Brain microvascular endothelial cell (primary cell): ENCODE measurements around the gene PRELP.

ENCODE experiments used
- DNase-seq: peaks from one replicate; pipeline ENCODE4 v3.0.0-alpha.2; 2020
- H3K27ac ChIP-seq: fragments of 250-450 bp; sonication (Bioruptor Pico); 2 replicates; pipeline ENCODE4 v1.5.1; 2020; ENCODE audit warnings: mild to moderate bottlenecking, moderate library complexity
- H3K27me3 ChIP-seq: fragments of 250-450 bp; sonication (Bioruptor Pico); replicated peaks from 2 replicates; pipeline ENCODE4 v1.5.1; 2020; ENCODE audit warnings: mild to moderate bottlenecking
- H3K36me3 ChIP-seq: fragments of 250-450 bp; sonication (Bioruptor Pico); replicated peaks from 2 replicates; pipeline ENCODE4 v1.5.1; 2020; ENCODE audit warnings: mild to moderate bottlenecking
- H3K4me3 ChIP-seq: 2 replicates; pipeline ENCODE4 v1.5.1; 2011; ENCODE audit warnings: low read depth, mild to moderate bottlenecking, control low read depth, low read length, moderate library complexity
- in situ Hi-C: cut with HindIII; loops from 2 replicates; pipeline ENCODE4 v1.10.0; 2017; ENCODE audit warnings: low sequenced_read_pairs, low pct_ligation_motif_present
- TF ChIP-seq, protein P1 (sequence below): IDR thresholded peaks from 2 replicates; pipeline ENCODE4 v1.5.1; 2011; ENCODE audit warnings: low read depth, mild to moderate bottlenecking, moderate library complexity, low read length, control low read depth, inconsistent platforms; ENCODE audit errors: missing control alignments

Gene PRELP

DNA sequence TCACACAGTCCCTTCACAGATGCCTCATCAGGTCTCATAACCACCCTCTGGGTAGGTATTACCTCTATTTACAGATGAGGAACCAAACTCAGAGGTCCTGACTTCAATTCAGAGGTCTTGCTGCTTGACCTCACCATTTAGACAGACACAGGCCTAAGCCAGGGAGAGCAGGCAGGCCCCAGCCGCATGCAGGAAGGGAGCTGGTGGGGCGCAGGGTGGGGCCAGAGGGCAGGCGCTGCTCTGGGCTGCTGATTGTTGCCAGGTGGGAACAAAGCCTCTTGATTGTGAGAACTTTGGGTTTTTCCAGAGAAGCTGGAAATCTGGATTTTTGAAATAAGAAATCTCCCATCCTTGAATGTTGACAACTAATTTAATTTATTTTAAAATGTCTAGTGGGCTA, 19.9 kb upstream of the PRELP start:
- Histone ChIP-seq H3K27ac (no peak overlapping the region), H3K36me3 (no peaks in the 10 kb centered on the region), H3K27me3 (peaks cover 6% of the 10 kb centered on the region), H3K4me3 (no peak overlapping the region)
- no peak for DNase-seq
- TF ChIP-seq, protein P1, sequence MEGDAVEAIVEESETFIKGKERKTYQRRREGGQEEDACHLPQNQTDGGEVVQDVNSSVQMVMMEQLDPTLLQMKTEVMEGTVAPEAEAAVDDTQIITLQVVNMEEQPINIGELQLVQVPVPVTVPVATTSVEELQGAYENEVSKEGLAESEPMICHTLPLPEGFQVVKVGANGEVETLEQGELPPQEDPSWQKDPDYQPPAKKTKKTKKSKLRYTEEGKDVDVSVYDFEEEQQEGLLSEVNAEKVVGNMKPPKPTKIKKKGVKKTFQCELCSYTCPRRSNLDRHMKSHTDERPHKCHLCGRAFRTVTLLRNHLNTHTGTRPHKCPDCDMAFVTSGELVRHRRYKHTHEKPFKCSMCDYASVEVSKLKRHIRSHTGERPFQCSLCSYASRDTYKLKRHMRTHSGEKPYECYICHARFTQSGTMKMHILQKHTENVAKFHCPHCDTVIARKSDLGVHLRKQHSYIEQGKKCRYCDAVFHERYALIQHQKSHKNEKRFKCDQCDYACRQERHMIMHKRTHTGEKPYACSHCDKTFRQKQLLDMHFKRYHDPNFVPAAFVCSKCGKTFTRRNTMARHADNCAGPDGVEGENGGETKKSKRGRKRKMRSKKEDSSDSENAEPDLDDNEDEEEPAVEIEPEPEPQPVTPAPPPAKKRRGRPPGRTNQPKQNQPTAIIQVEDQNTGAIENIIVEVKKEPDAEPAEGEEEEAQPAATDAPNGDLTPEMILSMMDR, result no peak
- in situ Hi-C loops, result no loop called here

DNA sequence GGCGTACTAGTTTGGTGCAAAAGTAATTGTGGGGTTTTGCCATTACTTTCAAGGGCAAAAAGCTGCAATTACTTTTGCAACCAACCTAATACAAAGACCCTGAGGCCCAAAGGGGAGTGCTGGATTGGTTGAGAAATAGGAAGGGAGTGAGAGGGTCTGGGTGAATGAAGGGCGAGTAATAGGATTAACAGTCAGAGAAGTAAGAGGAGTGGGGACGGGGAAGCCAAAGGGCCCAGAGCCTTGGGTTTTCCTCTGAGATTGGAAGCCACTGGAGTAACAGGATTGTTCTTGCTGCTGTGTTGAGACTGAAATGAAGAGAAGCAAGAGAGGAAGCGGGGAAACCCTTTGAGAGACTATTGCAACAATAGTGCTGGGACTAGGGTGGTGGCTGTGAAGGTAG, 19.0 kb upstream of the PRELP start:
- no peaks in the 10 kb centered on the region for H3K36me3 ChIP-seq
- no peak for DNase-seq
- peaks cover 6% of the 10 kb centered on the region for H3K27me3 ChIP-seq
- no peak overlapping the region for H3K4me3 ChIP-seq
- no peak overlapping the region for H3K27ac ChIP-seq
- TF ChIP-seq, protein P1, result no peak
- in situ Hi-C loops, result no loop called here

GRCh38 chr1:203458078-203458477, 17.5 kb upstream of the PRELP start:
- TF ChIP-seq, protein P1, result no peak
- in situ Hi-C loops, result no loop called here
- no peak for DNase-seq
- H3K27me3 ChIP-seq, result no peaks in the 10 kb centered on the region
- H3K27ac ChIP-seq, result no peak overlapping the region
- no peak overlapping the region for H3K4me3 ChIP-seq
- H3K36me3 ChIP-seq, result no peaks in the 10 kb centered on the region

GRCh38 chr1:203459671-203460201, 15.9 kb upstream of the PRELP start:
- Histone ChIP-seq H3K27me3 (peaks cover 2% of the 10 kb centered on the region), H3K27ac (no peak overlapping the region), H3K36me3 (no peaks in the 10 kb centered on the region), H3K4me3 (no peak overlapping the region)
- no peak for DNase-seq
- TF ChIP-seq, protein P1, result no peak
- in situ Hi-C loops, result no loop called here

DNA sequence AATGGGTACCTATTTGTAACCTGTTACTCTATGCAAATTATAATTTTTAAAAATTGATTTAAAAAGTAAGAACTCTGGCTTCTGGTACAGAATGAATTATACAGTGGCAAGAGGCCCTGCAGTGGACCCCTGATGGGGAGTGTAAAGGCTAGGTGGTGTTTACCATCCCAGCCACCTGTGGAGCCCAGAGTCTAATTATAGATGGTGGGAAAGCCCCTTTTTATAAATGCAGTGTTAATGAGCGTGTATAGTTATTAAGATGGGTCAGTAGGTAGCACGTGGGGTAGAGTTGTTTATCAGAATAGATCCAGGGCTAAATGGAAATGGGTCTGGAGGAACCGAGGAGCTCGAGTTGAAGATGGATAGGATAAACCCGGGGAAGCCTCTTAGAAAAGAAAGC, 13.9 kb upstream of the PRELP start:
- DNase-seq, result no peak
- Histone ChIP-seq H3K27me3 (peaks cover 2% of the 10 kb centered on the region), H3K36me3 (no peaks in the 10 kb centered on the region), H3K4me3 (no peak overlapping the region), H3K27ac (no peak overlapping the region)
- in situ Hi-C loops, result no loop called here
- TF ChIP-seq, protein P1, result no peak

- in situ Hi-C loops, result no loop called here
- Histone ChIP-seq H3K27me3 (peaks cover 2% of the 10 kb centered on the region), H3K36me3 (no peaks in the 10 kb centered on the region), H3K27ac (no peak overlapping the region), H3K4me3 (no peak overlapping the region)
- TF ChIP-seq, protein P1, result no peak
- DNase-seq, result no peak
Measured at GRCh38 chr1:203462143-203462542, 13.5 kb upstream of the PRELP start.
